GM23248 (cell line): ENCODE measurements around the gene DNAH5. TPM values are rescaled to one million over a fixed set of nuclear protein-coding genes. Genes with fewer than 3 reads are reported as not detected.

ENCODE experiments used
- DNase-seq: peaks from one replicate; pipeline ENCODE4 v3.0.0-alpha.2; 2015
- H2AFZ ChIP-seq: fragments of 200-600 bp; sonication (generic); 2 replicates; pipeline ENCODE4 v1.6.1; 2016; ENCODE audit warnings: antibody characterized with exemption
- H3F3A ChIP-seq: fragments of 200-600 bp; sonication (generic); 2 replicates; pipeline ENCODE4 v1.6.1; 2016; ENCODE audit warnings: mild to moderate bottlenecking, antibody characterized with exemption, mixed run types; ENCODE audit not compliant: insufficient read depth
- H3K27ac ChIP-seq: fragments of 200-600 bp; sonication (generic); 2 replicates; pipeline ENCODE4 v1.5.1; 2016; ENCODE audit warnings: mild to moderate bottlenecking
- H3K27me3 ChIP-seq: fragments of 200-600 bp; sonication (generic); replicated peaks from 2 replicates; pipeline ENCODE4 v1.6.1; 2016; ENCODE audit warnings: mild to moderate bottlenecking; ENCODE audit not compliant: insufficient read depth
- H3K36me3 ChIP-seq: fragments of 200-600 bp; sonication (generic); 2 replicates; pipeline ENCODE4 v1.6.1; 2016; ENCODE audit warnings: low read depth, mild to moderate bottlenecking
- H3K4me1 ChIP-seq: fragments of 200-600 bp; sonication (generic); 2 replicates; pipeline ENCODE4 v1.6.1; 2016; ENCODE audit warnings: mild to moderate bottlenecking; ENCODE audit not compliant: insufficient read depth
- H3K4me2 ChIP-seq: fragments of 200-600 bp; sonication (generic); one replicate; pipeline ENCODE4 v1.6.1; 2016; ENCODE audit warnings: mild to moderate bottlenecking; ENCODE audit not compliant: unreplicated experiment
- H3K4me3 ChIP-seq: fragments of 200-600 bp; sonication (generic); 2 replicates; pipeline ENCODE4 v1.5.1; 2016; ENCODE audit warnings: mild to moderate bottlenecking
- H3K79me2 ChIP-seq: fragments of 200-600 bp; sonication (generic); 2 replicates; pipeline ENCODE4 v1.6.1; 2016; ENCODE audit warnings: mild to moderate bottlenecking; ENCODE audit not compliant: insufficient read depth
- H3K9ac ChIP-seq: fragments of 200-600 bp; sonication (generic); 2 replicates; pipeline ENCODE4 v1.6.1; 2016; ENCODE audit warnings: mild to moderate bottlenecking
- H3K9me2 ChIP-seq: fragments of 200-600 bp; sonication (generic); 2 replicates; pipeline ENCODE4 v1.6.1; 2016; ENCODE audit warnings: mixed run types, mild to moderate bottlenecking, moderate library complexity; ENCODE audit not compliant: insufficient read depth
- H3K9me3 ChIP-seq: fragments of 200-600 bp; sonication (generic); one replicate; pipeline ENCODE4 v1.6.1; 2017; ENCODE audit warnings: low read depth
- H4K20me1 ChIP-seq: fragments of 200-600 bp; sonication (generic); 2 replicates; pipeline ENCODE4 v1.6.0; 2016; ENCODE audit not compliant: insufficient read depth
- EZH2 ChIP-seq: fragments of 200-600 bp; sonication (generic); IDR thresholded peaks from 2 replicates; pipeline ENCODE4 v1.6.1; 2018; ENCODE audit warnings: antibody characterized with exemption, mild to moderate bottlenecking; ENCODE audit not compliant: insufficient read depth, poor library complexity, severe bottlenecking
- EZH2phosphoT487 ChIP-seq: fragments of 200-600 bp; sonication (generic); IDR thresholded peaks from 2 replicates; pipeline ENCODE4 v1.6.1; 2018; ENCODE audit warnings: antibody characterized with exemption, moderate library complexity, mild to moderate bottlenecking, low read depth; ENCODE audit not compliant: insufficient read depth
- WGBS, 2 experiments: methylation state at CpG; one replicate each; pipeline ENCODE4 v1.1.6; 2015 to 2017; ENCODE audit warnings: low lambda C conversion rate in 2 of 2, low coverage in 1 of 2; ENCODE audit errors: missing lambda C conversion rate in 2 of 2; 5-methylcytosine and 5-hydroxymethylcytosine counted together
- in situ Hi-C: fragments of 300-500 bp; cut with MboI; formaldehyde crosslinking; loops from 2 replicates; pipeline ENCODE4 v1.15.0; 2020
- polyA plus RNA-seq: library from polyadenylated mRNA; unstranded; fragments of >200 nt; fragmentation: Nextera tagmentation; extraction: Ambion mirVana; gene quantifications from 2 replicates; pipeline ENCODE4 v1.2.1, GENCODE V29; 2016
- total RNA-seq: library from RNA; depleted of rRNA; stranded (reverse); fragments of >200 nt; shearing (Covaris generic); gene quantifications from 2 replicates; pipeline ENCODE4 v1.2.3, GENCODE V29; 2014

The DNAH5 gene
- total and polyA plus RNA-seq, 2 experiments from 2014 or later, result 1.4 to 1.5 TPM

GRCh38 chr5:13913962-13914361, 30.5 kb downstream of the DNAH5 start:
- in situ Hi-C loops, result no loop called here
- DNase-seq, result no peak
- no peaks in the 10 kb centered on the region for H3K4me1 ChIP-seq
- no peaks in the 10 kb centered on the region for H3K9me2 ChIP-seq
- no peak overlapping the region for H3K27ac ChIP-seq
- no peaks in the 10 kb centered on the region for H3F3A ChIP-seq
- H3K36me3 ChIP-seq, result no peaks in the 10 kb centered on the region
- H3K4me2 ChIP-seq, result no peak overlapping the region
- no peaks in the 10 kb centered on the region for H3K27me3 ChIP-seq
- H4K20me1 ChIP-seq, result no peaks in the 10 kb centered on the region
- TF ChIP-seq EZH2 (no peak), EZH2phosphoT487 (no peak)
- H3K9ac ChIP-seq, result no peak overlapping the region
- no peaks in the 10 kb centered on the region for H3K9me3 ChIP-seq
- no peaks in the 10 kb centered on the region for H3K79me2 ChIP-seq
- no peak overlapping the region for H2AFZ ChIP-seq
- WGBS, 2 experiments, result 92 to 93% methylated on average over 3 of the region's 3 CpGs
- no peak overlapping the region for H3K4me3 ChIP-seq

DNA sequence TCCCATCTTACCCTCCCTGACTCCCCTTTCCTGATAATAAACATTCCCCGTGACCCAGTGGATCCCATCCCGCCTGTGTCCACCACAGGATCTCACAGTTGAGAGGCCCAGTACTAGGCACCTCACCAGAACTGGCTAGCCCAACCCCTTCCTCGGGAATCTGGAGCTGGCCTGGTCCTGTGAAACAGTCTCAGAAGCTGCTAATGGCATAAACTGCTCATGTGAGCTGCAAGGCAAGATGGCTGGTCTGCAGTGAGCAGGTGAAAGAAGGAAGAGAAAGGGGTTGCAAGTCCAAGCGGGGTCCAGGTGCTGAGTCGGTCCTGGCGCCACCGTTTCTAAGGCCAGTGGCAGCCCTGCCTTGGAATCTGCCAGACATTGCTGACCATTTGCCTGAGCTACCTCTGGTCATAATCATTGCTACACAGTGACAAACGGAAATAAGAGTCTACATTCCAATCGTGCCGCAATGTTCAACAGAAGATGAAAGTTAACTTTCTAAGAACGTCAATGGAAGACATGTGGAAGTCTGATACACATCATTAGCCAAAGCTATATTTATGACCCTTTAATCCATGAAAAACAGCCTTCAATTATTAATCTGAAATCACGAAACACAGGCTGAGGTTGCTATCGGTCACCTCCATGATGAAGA, 33.7 kb downstream of the DNAH5 start:
- Histone ChIP-seq H2AFZ (no peak overlapping the region), H3K27ac (no peak overlapping the region), H3K4me3 (no peak overlapping the region), H3K36me3 (no peaks in the 10 kb centered on the region), H3K4me1 (no peaks in the 10 kb centered on the region), H3F3A (no peaks in the 10 kb centered on the region), H3K9me2 (no peaks in the 10 kb centered on the region), H3K79me2 (no peaks in the 10 kb centered on the region), H3K27me3 (no peaks in the 10 kb centered on the region), H3K9ac (no peak overlapping the region), H3K4me2 (no peak overlapping the region), H4K20me1 (no peaks in the 10 kb centered on the region), H3K9me3 (no peaks in the 10 kb centered on the region)
- TF ChIP-seq EZH2phosphoT487, result no peak
- TF ChIP-seq EZH2, result no peak
- no peak for DNase-seq
- 78 to 79% methylated on average over 13 of the region's 13 CpGs for WGBS, 2 experiments
- in situ Hi-C loops, result no loop called here

DNA sequence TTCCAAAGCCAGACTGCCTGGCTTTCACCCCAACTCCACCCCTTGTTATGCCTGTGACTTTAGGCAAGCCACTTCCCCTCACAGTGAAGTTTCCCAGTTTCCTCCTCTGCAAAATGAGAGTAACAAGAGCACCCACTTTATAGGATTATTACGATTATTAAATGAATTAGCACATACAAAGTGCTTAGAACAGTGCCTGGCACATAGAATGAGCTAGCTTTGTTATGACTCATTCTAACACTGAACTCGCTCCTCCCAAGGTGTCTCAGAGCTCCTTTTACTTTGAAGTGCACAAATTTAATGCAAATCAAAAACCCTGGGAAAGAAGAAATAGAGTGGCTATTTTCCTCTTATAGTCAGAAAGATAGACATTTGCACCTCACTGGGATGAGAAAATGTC, 34.3 kb downstream of the DNAH5 start:
- H3K36me3 ChIP-seq, result no peaks in the 10 kb centered on the region
- no peaks in the 10 kb centered on the region for H3F3A ChIP-seq
- no peak for TF ChIP-seq EZH2
- no peak for TF ChIP-seq EZH2phosphoT487
- no peaks in the 10 kb centered on the region for H3K79me2 ChIP-seq
- 41 to 61% methylated on average over 2 of the region's 2 CpGs for WGBS, 2 experiments
- no peak overlapping the region for H2AFZ ChIP-seq
- H4K20me1 ChIP-seq, result no peaks in the 10 kb centered on the region
- no peaks in the 10 kb centered on the region for H3K27me3 ChIP-seq
- no peaks in the 10 kb centered on the region for H3K9me2 ChIP-seq
- peak; percentile 3 for DNase-seq
- H3K4me3 ChIP-seq, result no peak overlapping the region
- in situ Hi-C loops, result no loop called here
- no peaks in the 10 kb centered on the region for H3K4me1 ChIP-seq
- H3K27ac ChIP-seq, result no peak overlapping the region
- no peak overlapping the region for H3K9ac ChIP-seq
- no peak overlapping the region for H3K4me2 ChIP-seq
- H3K9me3 ChIP-seq, result no peaks in the 10 kb centered on the region

GRCh38 chr5:13909271-13909670, 35.2 kb downstream of the DNAH5 start:
- H3K36me3 ChIP-seq, result no peaks in the 10 kb centered on the region
- WGBS, 2 experiments, result 26 to 42% methylated on average over 1 of the region's 1 CpG
- no peak for DNase-seq
- no peaks in the 10 kb centered on the region for H3K9me2 ChIP-seq
- H3K9me3 ChIP-seq, result no peaks in the 10 kb centered on the region
- no peaks in the 10 kb centered on the region for H3K4me1 ChIP-seq
- H3F3A ChIP-seq, result no peaks in the 10 kb centered on the region
- no peak overlapping the region for H3K9ac ChIP-seq
- no peaks in the 10 kb centered on the region for H3K27me3 ChIP-seq
- H4K20me1 ChIP-seq, result no peaks in the 10 kb centered on the region
- no peak overlapping the region for H3K4me3 ChIP-seq
- no peak overlapping the region for H2AFZ ChIP-seq
- in situ Hi-C loops, result no loop called here
- TF ChIP-seq EZH2 (no peak), EZH2phosphoT487 (no peak)
- no peak overlapping the region for H3K27ac ChIP-seq
- no peak overlapping the region for H3K4me2 ChIP-seq
- H3K79me2 ChIP-seq, result no peaks in the 10 kb centered on the region
